Hepatocyte (in vitro differentiated cells): Measurements from ENCODE around the gene SHISAL1. TPM values are rescaled to one million over a fixed set of nuclear protein-coding genes. Genes with fewer than 3 reads are reported as not detected.

ENCODE experiments used
- DNase-seq: peaks from one replicate; pipeline ENCODE4 v3.0.0-alpha.2; 2016; ENCODE audit warnings: low spot score
- H2AFZ ChIP-seq: fragments of 200-600 bp; sonication (generic); 2 replicates; pipeline ENCODE4 v1.6.0; 2016; ENCODE audit warnings: antibody characterized with exemption, mild to moderate bottlenecking
- H3K27ac ChIP-seq: fragments of 200-600 bp; sonication (generic); 2 replicates; pipeline ENCODE4 v1.5.1; 2016; ENCODE audit warnings: mild to moderate bottlenecking
- H3K27me3 ChIP-seq: fragments of 200-600 bp; sonication (generic); 2 replicates; pipeline ENCODE4 v1.6.1; 2016
- H3K36me3 ChIP-seq: fragments of 200-600 bp; sonication (generic); replicated peaks from 2 replicates; pipeline ENCODE4 v1.5.1; 2016; ENCODE audit warnings: low read depth; ENCODE audit not compliant: insufficient read depth
- H3K4me1 ChIP-seq: fragments of 200-600 bp; sonication (generic); 2 replicates; pipeline ENCODE4 v1.5.1; 2016; ENCODE audit warnings: mild to moderate bottlenecking, moderate library complexity; ENCODE audit not compliant: insufficient read depth
- H3K4me2 ChIP-seq: fragments of 200-600 bp; sonication (generic); 2 replicates; pipeline ENCODE4 v1.6.0; 2016
- H3K4me3 ChIP-seq: fragments of 200-600 bp; sonication (generic); 2 replicates; pipeline ENCODE4 v1.5.1; 2016; ENCODE audit warnings: mild to moderate bottlenecking
- H3K79me2 ChIP-seq: fragments of 200-600 bp; sonication (generic); 2 replicates; pipeline ENCODE4 v1.6.0; 2017; ENCODE audit warnings: mild to moderate bottlenecking
- H3K9me2 ChIP-seq: fragments of 200-600 bp; sonication (generic); replicated peaks from 2 replicates; pipeline ENCODE4 v1.6.0; 2017; ENCODE audit warnings: mild to moderate bottlenecking; ENCODE audit not compliant: insufficient read depth
- H3K9me3 ChIP-seq: fragments of 200-600 bp; sonication (generic); 2 replicates; pipeline ENCODE4 v1.5.1; 2016; ENCODE audit warnings: low read depth, mild to moderate bottlenecking
- H4K20me1 ChIP-seq: fragments of 200-600 bp; sonication (generic); 2 replicates; pipeline ENCODE4 v1.6.0; 2016; ENCODE audit warnings: mild to moderate bottlenecking; ENCODE audit not compliant: insufficient read depth, poor library complexity, severe bottlenecking
- EZH2 ChIP-seq: fragments of 200-600 bp; sonication (generic); IDR thresholded peaks from 2 replicates; pipeline ENCODE4 v1.6.1; 2016; ENCODE audit warnings: antibody characterized with exemption, mild to moderate bottlenecking, borderline replicate concordance
- EZH2phosphoT487 ChIP-seq: fragments of 200-600 bp; sonication (generic); IDR thresholded peaks from one replicate; pipeline ENCODE4 v1.6.1; 2018; ENCODE audit warnings: antibody characterized with exemption, mild to moderate bottlenecking, low read depth, moderate library complexity; ENCODE audit not compliant: unreplicated experiment, severe bottlenecking
- WGBS: methylation state at CpG from one replicate; pipeline ENCODE4 v1.1.6; 2016; ENCODE audit warnings: low lambda C conversion rate; ENCODE audit errors: missing lambda C conversion rate; 5-methylcytosine and 5-hydroxymethylcytosine counted together
- polyA plus RNA-seq: library from polyadenylated mRNA; unstranded; fragments of >200 nt; fragmentation: Nextera tagmentation; extraction: Ambion mirVana; gene quantifications from 2 replicates; pipeline ENCODE4 v1.2.1, GENCODE V29; 2016
- total RNA-seq: library from RNA; depleted of rRNA; stranded (reverse); fragments of >200 nt; gene quantifications from 2 replicates; pipeline ENCODE4 v1.2.3, GENCODE V29; 2014
- TF ChIP-seq, protein P1 (sequence below): fragments of 200-600 bp; sonication (generic); IDR thresholded peaks from 2 replicates; pipeline ENCODE4 v1.5.1; 2016; ENCODE audit warnings: antibody characterized with exemption, mild to moderate bottlenecking; ENCODE audit not compliant: poor library complexity

Gene SHISAL1
- total and polyA plus RNA-seq, 2 experiments from 2014 or later, result 0.66 to 2.4 TPM

- DNase-seq, result no peak
- H3K9me2 ChIP-seq, result no peaks in the 10 kb centered on the region
- no peak overlapping the region for H3K4me3 ChIP-seq
- no peak for TF ChIP-seq EZH2
- no peak for TF ChIP-seq EZH2phosphoT487
- TF ChIP-seq, protein P1, sequence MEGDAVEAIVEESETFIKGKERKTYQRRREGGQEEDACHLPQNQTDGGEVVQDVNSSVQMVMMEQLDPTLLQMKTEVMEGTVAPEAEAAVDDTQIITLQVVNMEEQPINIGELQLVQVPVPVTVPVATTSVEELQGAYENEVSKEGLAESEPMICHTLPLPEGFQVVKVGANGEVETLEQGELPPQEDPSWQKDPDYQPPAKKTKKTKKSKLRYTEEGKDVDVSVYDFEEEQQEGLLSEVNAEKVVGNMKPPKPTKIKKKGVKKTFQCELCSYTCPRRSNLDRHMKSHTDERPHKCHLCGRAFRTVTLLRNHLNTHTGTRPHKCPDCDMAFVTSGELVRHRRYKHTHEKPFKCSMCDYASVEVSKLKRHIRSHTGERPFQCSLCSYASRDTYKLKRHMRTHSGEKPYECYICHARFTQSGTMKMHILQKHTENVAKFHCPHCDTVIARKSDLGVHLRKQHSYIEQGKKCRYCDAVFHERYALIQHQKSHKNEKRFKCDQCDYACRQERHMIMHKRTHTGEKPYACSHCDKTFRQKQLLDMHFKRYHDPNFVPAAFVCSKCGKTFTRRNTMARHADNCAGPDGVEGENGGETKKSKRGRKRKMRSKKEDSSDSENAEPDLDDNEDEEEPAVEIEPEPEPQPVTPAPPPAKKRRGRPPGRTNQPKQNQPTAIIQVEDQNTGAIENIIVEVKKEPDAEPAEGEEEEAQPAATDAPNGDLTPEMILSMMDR, result no peak
- no peaks in the 10 kb centered on the region for H3K27me3 ChIP-seq
- H3K36me3 ChIP-seq, result no peaks in the 10 kb centered on the region
- WGBS, result 90% methylated on average over 9 of the region's 9 CpGs
- H3K79me2 ChIP-seq, result no peaks in the 10 kb centered on the region
- no peak overlapping the region for H2AFZ ChIP-seq
- no peak overlapping the region for H3K27ac ChIP-seq
- H3K9me3 ChIP-seq, result no peaks in the 10 kb centered on the region
- peaks cover 7% of the 10 kb centered on the region for H3K4me1 ChIP-seq
- no peaks in the 10 kb centered on the region for H4K20me1 ChIP-seq
- H3K4me2 ChIP-seq, result no peak overlapping the region
Observed at GRCh38 chr22:44270556-44270880, 42.2 kb downstream of the SHISAL1 start.

GRCh38 chr22:44269757-44270555 is 42.8 kb downstream of the SHISAL1 start:
- TF ChIP-seq, protein P1, result no peak
- no peak for TF ChIP-seq EZH2
- no peak for TF ChIP-seq EZH2phosphoT487

GRCh38 chr22:44269117-44269498 is 43.6 kb downstream of the SHISAL1 start:
- TF ChIP-seq EZH2, result no peak
- DNase-seq, result no peak
- no peaks in the 10 kb centered on the region for H3K27me3 ChIP-seq
- 99% methylated on average over 5 of the region's 5 CpGs for WGBS
- H3K4me1 ChIP-seq, result peaks cover 7% of the 10 kb centered on the region
- H4K20me1 ChIP-seq, result no peaks in the 10 kb centered on the region
- H3K36me3 ChIP-seq, result no peaks in the 10 kb centered on the region
- H3K79me2 ChIP-seq, result no peaks in the 10 kb centered on the region
- H2AFZ ChIP-seq, result no peak overlapping the region
- no peak overlapping the region for H3K27ac ChIP-seq
- H3K9me3 ChIP-seq, result no peaks in the 10 kb centered on the region
- H3K9me2 ChIP-seq, result no peaks in the 10 kb centered on the region
- no peak overlapping the region for H3K4me3 ChIP-seq
- no peak overlapping the region for H3K4me2 ChIP-seq

More at GRCh38 chr22:44269757-44270555, 42.8 kb downstream of the SHISAL1 start:
- Histone ChIP-seq H3K27me3 (no peaks in the 10 kb centered on the region), H3K4me1 (peaks cover 7% of the 10 kb centered on the region), H3K36me3 (no peaks in the 10 kb centered on the region), H2AFZ (no peak overlapping the region), H4K20me1 (no peaks in the 10 kb centered on the region), H3K27ac (no peak overlapping the region), H3K79me2 (no peaks in the 10 kb centered on the region), H3K9me3 (no peaks in the 10 kb centered on the region), H3K4me3 (no peak overlapping the region), H3K4me2 (no peak overlapping the region), H3K9me2 (no peaks in the 10 kb centered on the region)
- DNase-seq, result no peak
- 90% methylated on average over 17 of the region's 17 CpGs for WGBS

DNA sequence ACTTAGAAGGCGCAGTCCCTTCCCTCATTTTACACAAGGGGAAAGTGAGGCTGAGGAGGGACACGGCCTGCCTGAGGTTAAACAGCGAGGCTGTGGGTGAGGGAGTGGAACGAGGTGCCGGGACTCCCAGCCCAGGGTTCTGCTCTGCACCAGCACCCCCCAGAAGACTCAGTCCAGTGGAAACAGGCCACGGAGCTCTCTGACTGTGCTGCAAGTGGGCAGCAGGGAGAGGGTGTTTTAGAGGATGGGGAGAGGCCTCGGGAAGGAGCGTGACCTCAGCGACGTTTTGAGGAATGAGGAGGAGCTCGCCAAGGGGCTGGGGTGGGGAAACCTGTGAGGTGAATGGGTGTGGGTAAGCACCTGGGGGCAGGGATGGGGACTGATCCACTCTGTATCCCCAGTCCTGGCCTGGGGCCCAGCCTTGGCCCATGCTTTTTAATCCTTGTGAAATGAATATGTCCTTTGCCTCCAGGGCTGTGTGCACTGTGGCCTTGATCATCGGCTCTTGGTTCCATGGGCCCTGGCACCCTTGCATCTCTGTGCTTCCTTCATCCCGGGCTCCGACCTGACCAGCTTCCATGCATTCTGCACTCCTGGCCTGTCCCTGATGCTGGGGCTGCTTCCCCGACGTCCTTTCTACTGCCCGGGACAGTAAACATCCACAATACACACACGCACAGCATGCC is 44.2 kb downstream of the SHISAL1 start:
- WGBS, result 89% methylated on average over 18 of the region's 18 CpGs
- TF ChIP-seq, protein P1, result no peak
- TF ChIP-seq EZH2phosphoT487 (no peak), EZH2 (no peak)
- H3K4me2 ChIP-seq, result no peak overlapping the region
- H4K20me1 ChIP-seq, result no peaks in the 10 kb centered on the region
- no peaks in the 10 kb centered on the region for H3K27me3 ChIP-seq
- no peaks in the 10 kb centered on the region for H3K9me2 ChIP-seq
- H3K4me1 ChIP-seq, result peaks cover 7% of the 10 kb centered on the region
- H3K9me3 ChIP-seq, result no peaks in the 10 kb centered on the region
- H2AFZ ChIP-seq, result no peak overlapping the region
- no peak overlapping the region for H3K4me3 ChIP-seq
- H3K27ac ChIP-seq, result no peak overlapping the region
- H3K36me3 ChIP-seq, result no peaks in the 10 kb centered on the region
- no peaks in the 10 kb centered on the region for H3K79me2 ChIP-seq
- no peak for DNase-seq
